ENCODE measurements around the gene ERBB2. TPM values are rescaled to one million over a fixed set of nuclear protein-coding genes. Genes with fewer than 3 reads are reported as not detected.
"Not testable (repeated sequence)": the region's sequence is repeated elsewhere in the genome, so short reads cannot be mapped to it uniquely, and the experiment has no call there.

ERBB2 gene
- total RNA-seq, 1 donor from 2014 or later: 4.1 TPM

DNA sequence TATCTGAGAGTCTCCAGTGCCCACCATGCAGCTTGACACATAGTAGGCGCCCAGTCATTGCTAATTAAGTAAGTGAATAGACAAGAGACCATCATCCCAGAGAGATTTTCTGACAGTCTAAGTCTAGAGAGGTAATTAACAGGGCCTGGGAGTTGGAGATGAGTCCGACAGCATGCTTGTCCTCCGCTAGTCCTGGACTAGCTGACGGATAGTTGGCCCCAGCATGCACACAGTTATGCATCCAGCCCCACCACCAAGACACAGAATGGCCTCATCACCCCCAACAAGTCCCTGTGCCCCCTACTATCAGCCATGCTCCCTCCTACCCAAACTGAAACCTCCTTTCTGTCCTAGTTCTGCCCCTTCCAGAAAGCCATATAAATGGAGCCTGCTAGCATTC, 47.9 kb downstream of the ERBB2 start:
- H3K36me3 Mint-ChIP-seq (ENCODE audit: low read depth): no peaks in the 10 kb centered on the region
- peaks cover 7% of the 10 kb centered on the region for H3K4me1 Mint-ChIP-seq (ENCODE audit: low read depth)
- H3K9me3 Mint-ChIP-seq: no peaks in the 10 kb centered on the region
- H3K27ac Mint-ChIP-seq: no peak overlapping the region
- intact Hi-C loops (cut with micrococcal nuclease): no loop called here
- H3K27me3 Mint-ChIP-seq (ENCODE audit: low read depth): no peaks in the 10 kb centered on the region
- no peak overlapping the region for H3K4me3 Mint-ChIP-seq (ENCODE audit: low read depth)
- no peak for DNase-seq (ENCODE audit: low spot score)

DNA sequence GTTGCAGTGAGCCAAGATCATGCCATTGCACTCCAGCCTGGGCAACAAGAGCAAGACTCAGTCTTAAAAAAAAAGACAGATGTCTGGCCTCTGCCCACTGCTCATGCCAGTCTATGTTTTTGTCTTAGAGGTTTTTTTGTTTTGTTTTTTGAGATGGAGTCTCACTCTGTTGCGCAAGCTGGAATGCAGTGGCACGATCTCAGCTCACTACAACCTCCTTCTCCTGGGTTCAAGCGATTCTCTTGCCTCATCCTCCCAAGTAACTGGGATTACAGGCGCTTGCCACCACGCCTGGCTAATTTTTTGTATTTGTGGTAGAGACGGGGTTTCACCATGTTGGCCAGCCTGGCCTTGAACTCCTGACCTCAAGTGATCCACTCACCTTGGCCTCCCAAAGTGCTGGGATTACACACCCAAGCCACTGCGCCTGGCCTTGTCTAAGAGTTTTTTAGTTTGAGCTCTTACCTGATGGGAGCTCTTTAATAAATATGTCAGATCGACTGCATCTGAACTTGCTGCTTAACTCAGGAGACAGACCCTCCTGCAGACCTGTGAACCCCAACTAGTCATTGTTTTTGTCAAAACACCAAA, 48.7 kb downstream of the ERBB2 start:
- H3K4me3 Mint-ChIP-seq (ENCODE audit: low read depth); H3K27me3 Mint-ChIP-seq (ENCODE audit: low read depth); intact Hi-C loops (cut with micrococcal nuclease); DNase-seq (ENCODE audit: low spot score); H3K27ac Mint-ChIP-seq; H3K36me3 Mint-ChIP-seq (ENCODE audit: low read depth); H3K9me3 Mint-ChIP-seq: not testable (repeated sequence)
- peaks cover 14% of the 10 kb centered on the region for H3K4me1 Mint-ChIP-seq (ENCODE audit: low read depth)

GRCh38 chr17:39750131-39751015, 50.5 kb downstream of the ERBB2 start:
- intact Hi-C loops (cut with micrococcal nuclease): loop anchor here (5.0 kb wide), 3 partner anchors 113 to 232 kb away; partner anchors contain the start of genes LRRC3C, ORMDL3, PSMD3 and STARD3
- H3K36me3 Mint-ChIP-seq (ENCODE audit: low read depth): no peaks in the 10 kb centered on the region
- no peaks in the 10 kb centered on the region for H3K27me3 Mint-ChIP-seq (ENCODE audit: low read depth)
- no peak overlapping the region for H3K4me3 Mint-ChIP-seq (ENCODE audit: low read depth)
- no peak for DNase-seq (ENCODE audit: low spot score)
- no peak overlapping the region for H3K27ac Mint-ChIP-seq
- H3K4me1 Mint-ChIP-seq (ENCODE audit: low read depth): peaks cover 19% of the 10 kb centered on the region
- H3K9me3 Mint-ChIP-seq: no peaks in the 10 kb centered on the region

DNA sequence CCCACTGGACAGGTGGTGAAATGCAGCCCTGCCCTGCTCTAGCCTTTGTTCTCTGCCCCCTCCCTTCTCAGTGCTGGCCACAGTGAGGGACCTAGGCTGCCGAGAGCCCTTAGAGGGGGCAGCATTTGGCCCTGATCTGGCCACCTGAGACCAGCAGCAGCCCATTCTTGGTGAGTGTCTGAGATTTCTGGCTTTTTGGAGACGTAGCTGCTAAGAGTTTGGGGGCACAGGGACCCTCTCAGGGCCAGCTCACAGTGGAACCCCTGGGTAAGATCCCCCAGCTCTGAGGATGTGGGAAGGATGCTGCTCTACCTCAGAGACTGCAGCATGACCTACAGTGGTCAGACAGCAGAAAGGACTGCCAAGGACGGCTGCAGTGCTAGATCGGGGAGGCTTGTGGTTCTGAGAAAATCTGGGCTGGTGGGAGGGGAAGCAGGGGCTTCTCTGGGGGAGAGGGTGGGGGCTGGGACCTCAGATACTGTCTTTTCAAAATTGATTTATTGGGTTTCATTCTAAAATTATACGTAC, 51.2 kb downstream of the ERBB2 start:
- Mint-ChIP-seq H3K27ac (no peak overlapping the region), H3K4me3 (ENCODE audit: low read depth) (no peak overlapping the region), H3K4me1 (ENCODE audit: low read depth) (peaks cover 26% of the 10 kb centered on the region), H3K36me3 (ENCODE audit: low read depth) (no peaks in the 10 kb centered on the region), H3K27me3 (ENCODE audit: low read depth) (no peaks in the 10 kb centered on the region), H3K9me3 (no peaks in the 10 kb centered on the region)
- no peak for DNase-seq (ENCODE audit: low spot score)
- intact Hi-C loops (cut with micrococcal nuclease): loop anchor here (5.0 kb wide), 3 partner anchors 114 to 231 kb away; partner anchors contain the start of genes LRRC3C, ORMDL3, PSMD3 and STARD3

GRCh38 chr17:39751637-39752036, 51.8 kb downstream of the ERBB2 start:
- intact Hi-C loops (cut with micrococcal nuclease): loop anchor here (5.0 kb wide), 3 partner anchors 114 to 231 kb away; partner anchors contain the start of genes LRRC3C, ORMDL3, PSMD3 and STARD3
- H3K4me1 Mint-ChIP-seq (ENCODE audit: low read depth): peaks cover 30% of the 10 kb centered on the region
- H3K9me3 Mint-ChIP-seq: no peaks in the 10 kb centered on the region
- no peaks in the 10 kb centered on the region for H3K27me3 Mint-ChIP-seq (ENCODE audit: low read depth)
- no peak for DNase-seq (ENCODE audit: low spot score)
- no peaks in the 10 kb centered on the region for H3K36me3 Mint-ChIP-seq (ENCODE audit: low read depth)
- peak overlapping the region; percentile 83 for H3K27ac Mint-ChIP-seq
- H3K4me3 Mint-ChIP-seq (ENCODE audit: low read depth): no peak overlapping the region

DNA sequence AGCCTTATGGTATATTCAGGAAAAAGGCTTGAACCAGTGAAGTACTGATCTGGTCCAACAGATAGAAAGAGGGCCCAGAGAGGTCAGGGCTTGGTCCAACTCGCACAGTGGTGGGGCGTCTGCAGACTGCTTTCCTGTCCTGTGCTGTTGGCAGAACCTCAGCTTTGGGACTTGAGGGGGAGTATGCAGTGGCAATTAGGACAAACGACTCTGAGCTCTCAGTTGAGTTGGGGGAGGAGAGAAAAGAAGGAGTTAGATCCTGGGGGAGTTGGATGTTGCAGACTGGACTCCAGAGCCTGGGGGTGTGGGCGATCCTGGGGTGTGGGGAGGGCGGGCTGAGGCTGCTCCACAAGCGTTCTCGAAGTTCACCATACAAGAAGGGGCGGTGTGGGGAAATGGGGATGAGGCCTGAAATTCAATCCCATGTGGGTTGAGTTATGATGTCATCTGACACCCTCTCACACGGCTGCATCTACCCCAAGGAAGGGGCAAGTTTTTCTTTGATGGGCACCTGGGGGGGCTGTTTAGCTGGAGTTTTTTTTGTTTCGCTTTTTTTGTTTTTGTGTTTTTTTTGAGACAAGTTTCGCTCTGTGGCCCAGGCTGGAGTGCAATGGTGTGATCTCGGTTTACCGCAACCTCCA, 52.5 kb downstream of the ERBB2 start:
- DNase-seq (ENCODE audit: low spot score): no peak
- H3K4me1 Mint-ChIP-seq (ENCODE audit: low read depth): peaks cover 37% of the 10 kb centered on the region
- intact Hi-C loops (cut with micrococcal nuclease): loop anchor here (5.0 kb wide), 3 partner anchors 115 to 230 kb away; partner anchors contain the start of genes LRRC3C, ORMDL3, PSMD3 and STARD3
- peak overlapping the region; percentile 83 for H3K27ac Mint-ChIP-seq
- peak overlapping the region; percentile 79 for H3K4me3 Mint-ChIP-seq (ENCODE audit: low read depth)
- H3K9me3 Mint-ChIP-seq: no peaks in the 10 kb centered on the region
- no peaks in the 10 kb centered on the region for H3K36me3 Mint-ChIP-seq (ENCODE audit: low read depth)
- no peaks in the 10 kb centered on the region for H3K27me3 Mint-ChIP-seq (ENCODE audit: low read depth)

GRCh38 chr17:39753514-39754160, 53.8 kb downstream of the ERBB2 start:
- intact Hi-C loops (cut with micrococcal nuclease): loop anchor here (1.0 to 5.0 kb wide), 5 partner anchors 114 to 229 kb away; partner anchors contain the start of genes LRRC3C, ORMDL3, PSMD3 and STARD3
- H3K4me3 Mint-ChIP-seq (ENCODE audit: low read depth): peak overlapping the region; percentile 80
- DNase-seq (ENCODE audit: low spot score): no peak
- H3K27me3 Mint-ChIP-seq (ENCODE audit: low read depth): no peaks in the 10 kb centered on the region
- no peaks in the 10 kb centered on the region for H3K9me3 Mint-ChIP-seq
- peaks cover 49% of the 10 kb centered on the region for H3K4me1 Mint-ChIP-seq (ENCODE audit: low read depth)
- H3K27ac Mint-ChIP-seq: peak overlapping the region; percentile 88
- peaks cover 3% of the 10 kb centered on the region for H3K36me3 Mint-ChIP-seq (ENCODE audit: low read depth)

DNA sequence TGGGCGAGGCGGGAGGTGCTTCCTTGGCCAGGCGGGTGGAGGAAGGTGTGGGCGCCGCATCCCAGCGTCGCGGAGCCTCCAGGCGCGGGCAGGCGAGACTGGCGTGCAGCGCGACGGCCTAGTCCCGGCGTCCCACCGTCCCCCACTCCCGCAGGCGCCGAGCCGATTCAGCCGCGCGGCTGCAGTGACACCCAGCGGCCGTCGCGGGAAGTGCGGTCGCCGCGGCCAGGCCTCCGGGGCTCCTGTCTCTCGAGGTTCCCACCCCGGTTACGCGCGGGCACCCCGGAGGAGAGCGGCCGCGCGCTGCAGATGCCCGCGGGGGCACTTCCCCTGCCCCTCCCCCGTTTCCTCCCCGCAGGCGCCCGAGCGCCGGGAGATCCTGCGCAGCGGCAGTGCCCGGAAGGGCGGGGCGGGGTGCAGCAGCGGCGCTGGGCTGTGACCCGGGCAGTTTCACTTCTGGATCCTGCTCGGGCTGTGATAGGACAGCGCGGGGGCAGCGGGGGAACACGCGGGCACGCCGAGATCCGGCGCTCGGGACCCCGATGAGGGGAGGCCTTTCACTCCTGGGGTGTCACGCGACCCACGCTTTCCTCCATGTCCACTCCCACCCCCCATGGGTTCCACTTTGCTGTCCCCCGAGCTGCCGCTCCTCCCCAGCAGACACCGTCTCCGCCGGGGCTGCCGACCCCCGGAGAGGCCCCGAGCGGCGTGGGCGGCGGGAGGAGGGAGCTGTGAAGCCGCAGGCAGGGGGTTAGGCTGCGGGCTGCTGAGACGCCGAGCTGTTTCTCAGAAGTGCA, 54.5 kb downstream of the ERBB2 start:
- Mint-ChIP-seq H3K9me3 (no peaks in the 10 kb centered on the region), H3K27ac (peak overlapping the region; percentile 56), H3K4me3 (ENCODE audit: low read depth) (peak overlapping the region; percentile 19), H3K36me3 (ENCODE audit: low read depth) (peaks cover 10% of the 10 kb centered on the region), H3K4me1 (ENCODE audit: low read depth) (peaks cover 52% of the 10 kb centered on the region), H3K27me3 (ENCODE audit: low read depth) (no peaks in the 10 kb centered on the region)
- peak; percentile 98 for DNase-seq (ENCODE audit: low spot score)
- intact Hi-C loops (cut with micrococcal nuclease): loop anchor here (1.0 to 5.0 kb wide), 5 partner anchors 113 to 228 kb away; partner anchors contain the start of genes LRRC3C, ORMDL3, PSMD3 and STARD3

DNA sequence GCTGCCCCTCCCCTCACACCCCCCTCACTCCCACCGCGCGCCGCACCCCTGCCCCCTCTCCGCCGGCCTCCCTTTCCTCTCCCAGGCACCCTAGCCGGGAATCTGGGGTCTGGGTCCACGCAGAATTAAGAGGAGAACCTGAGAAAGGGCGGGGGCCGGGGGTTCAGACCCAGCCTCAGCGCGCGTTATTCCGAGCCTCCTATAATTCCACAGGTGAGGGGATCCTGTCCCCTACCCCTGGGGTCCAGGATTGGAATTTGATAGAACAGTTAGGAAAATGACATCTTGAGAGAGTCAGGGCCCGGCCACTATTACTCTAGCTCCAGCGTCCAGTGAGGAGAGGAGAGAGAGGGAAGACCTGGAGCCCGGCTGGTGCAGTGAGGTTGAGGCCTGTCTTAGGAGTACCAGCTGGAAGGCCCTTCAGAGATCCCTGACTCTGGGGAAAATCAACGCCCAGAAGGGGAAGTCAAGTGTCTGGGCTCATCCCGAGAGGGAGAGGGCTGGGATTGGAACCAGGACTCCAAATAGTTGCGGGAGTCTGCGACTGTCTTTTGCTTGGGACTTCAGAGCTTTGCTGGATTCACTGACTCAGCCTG, 55.2 kb downstream of the ERBB2 start:
- intact Hi-C loops (cut with micrococcal nuclease): loop anchor here (1.0 to 5.0 kb wide), 5 partner anchors 112 to 227 kb away; partner anchors contain the start of genes LRRC3C, ORMDL3, PSMD3 and STARD3
- Mint-ChIP-seq H3K4me1 (ENCODE audit: low read depth) (peaks cover 53% of the 10 kb centered on the region), H3K27ac (peak overlapping the region; percentile 75), H3K36me3 (ENCODE audit: low read depth) (peaks cover 15% of the 10 kb centered on the region), H3K27me3 (ENCODE audit: low read depth) (no peaks in the 10 kb centered on the region), H3K9me3 (no peaks in the 10 kb centered on the region), H3K4me3 (ENCODE audit: low read depth) (peak overlapping the region; percentile 51)
- no peak for DNase-seq (ENCODE audit: low spot score)

DNA sequence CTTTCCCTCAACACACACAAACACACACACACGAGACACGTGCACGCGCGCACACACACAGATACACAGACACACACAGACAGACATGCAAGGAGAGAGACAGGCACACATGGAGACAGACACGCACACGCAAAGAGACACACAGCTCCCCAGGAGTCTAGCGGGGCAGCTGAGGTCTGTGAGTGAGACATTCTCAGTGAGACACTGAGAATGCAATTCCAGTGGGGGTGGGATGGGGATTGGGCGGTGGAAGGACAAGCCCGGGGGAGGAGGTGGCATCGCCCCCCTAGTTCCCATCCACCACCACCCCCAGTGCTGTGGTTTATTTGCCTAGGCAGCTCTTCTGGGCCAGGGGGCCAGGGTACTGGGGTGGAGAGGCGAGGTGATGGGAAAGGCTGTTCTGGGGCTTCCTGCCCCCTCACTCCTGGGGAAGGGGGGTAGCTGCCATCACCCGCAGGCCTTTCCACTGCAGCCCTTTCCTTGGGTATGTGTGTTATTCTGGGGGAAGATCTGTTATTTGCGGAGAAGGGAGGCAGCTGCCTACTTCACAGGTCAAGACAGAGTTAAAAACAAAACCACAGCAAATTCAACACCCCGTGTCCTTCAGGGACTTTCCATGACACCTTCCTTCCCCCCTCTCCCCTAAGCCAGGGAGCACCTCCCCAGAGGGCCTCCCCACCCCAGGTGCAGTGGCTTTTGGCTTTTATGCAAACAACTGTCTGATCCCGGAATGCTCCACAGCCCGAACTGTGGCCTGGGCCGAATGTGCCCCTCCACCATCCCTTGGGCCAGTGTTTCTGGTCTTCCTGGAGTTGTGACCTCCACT, 55.9 kb downstream of the ERBB2 start:
- intact Hi-C loops (cut with micrococcal nuclease): no loop called here
- DNase-seq (ENCODE audit: low spot score): peak; percentile 17
- Mint-ChIP-seq H3K27me3 (ENCODE audit: low read depth) (no peaks in the 10 kb centered on the region), H3K9me3 (no peaks in the 10 kb centered on the region), H3K36me3 (ENCODE audit: low read depth) (peaks cover 16% of the 10 kb centered on the region), H3K27ac (peak overlapping the region; percentile 75), H3K4me3 (ENCODE audit: low read depth) (peak overlapping the region; percentile 51), H3K4me1 (ENCODE audit: low read depth) (peaks cover 53% of the 10 kb centered on the region)

All from activated T-helper 2 cell treated with anti-CD3 and anti-CD28 coated beads, Interferon-gamma antibody, Interleukin-2, Interleukin-4, amounts not matched to agents 10 μg/mL and 5 μg/mL and 100 μg/mL, durations not matched to agents 14 hours and 24 hours and 36 hours (primary cell).